T-helper 2 cell (primary cell): Measurements from ENCODE around the gene SYT17.

Source experiments
- DNase-seq, 5 experiments: peaks; one replicate each; pipeline versions ENCODE4 v3.0.0 to v3.0.0-alpha.2; 2012 to 2022

The SYT17 gene

DNA sequence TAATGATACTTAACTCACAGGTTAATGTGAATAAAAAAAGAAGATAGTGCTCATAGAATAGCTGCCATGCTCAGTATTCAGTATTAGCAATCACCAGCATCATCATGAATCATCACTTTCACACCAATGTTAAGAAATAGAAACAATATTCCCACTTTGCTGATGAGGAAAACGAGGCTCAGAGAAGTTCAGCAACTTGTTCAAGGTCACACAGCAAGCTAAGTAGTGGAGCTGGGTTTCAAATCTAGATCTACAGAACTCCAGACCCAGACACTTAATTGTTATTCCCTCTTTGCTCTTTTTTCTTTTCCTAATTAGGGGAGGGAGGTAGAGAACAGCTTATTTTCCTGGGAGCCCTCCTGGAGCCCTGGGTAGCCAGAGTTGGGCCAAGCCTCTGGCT is 140.4 kb downstream of the SYT17 start:
- DNase-seq = no peak

DNA sequence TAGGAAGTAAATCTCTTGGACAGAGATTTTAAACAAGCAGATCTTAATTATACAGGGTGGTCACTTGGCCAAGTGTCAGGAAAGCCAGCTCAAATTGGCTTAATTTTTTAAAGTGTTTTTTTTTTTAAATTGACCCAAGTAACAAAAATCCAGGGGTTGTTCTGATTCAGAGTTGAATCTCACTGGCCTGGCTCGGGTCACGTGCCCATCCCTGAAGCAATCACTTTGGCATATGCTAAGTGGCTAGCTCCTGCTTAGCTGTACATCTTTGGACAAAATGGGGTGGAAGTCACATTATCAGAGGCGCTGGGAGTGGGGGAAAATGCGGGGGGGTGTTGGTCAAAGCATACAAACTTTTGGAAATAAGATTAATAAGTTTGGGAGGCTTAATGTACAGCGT is 141.1 kb downstream of the SYT17 start:
- no peak for DNase-seq

DNA sequence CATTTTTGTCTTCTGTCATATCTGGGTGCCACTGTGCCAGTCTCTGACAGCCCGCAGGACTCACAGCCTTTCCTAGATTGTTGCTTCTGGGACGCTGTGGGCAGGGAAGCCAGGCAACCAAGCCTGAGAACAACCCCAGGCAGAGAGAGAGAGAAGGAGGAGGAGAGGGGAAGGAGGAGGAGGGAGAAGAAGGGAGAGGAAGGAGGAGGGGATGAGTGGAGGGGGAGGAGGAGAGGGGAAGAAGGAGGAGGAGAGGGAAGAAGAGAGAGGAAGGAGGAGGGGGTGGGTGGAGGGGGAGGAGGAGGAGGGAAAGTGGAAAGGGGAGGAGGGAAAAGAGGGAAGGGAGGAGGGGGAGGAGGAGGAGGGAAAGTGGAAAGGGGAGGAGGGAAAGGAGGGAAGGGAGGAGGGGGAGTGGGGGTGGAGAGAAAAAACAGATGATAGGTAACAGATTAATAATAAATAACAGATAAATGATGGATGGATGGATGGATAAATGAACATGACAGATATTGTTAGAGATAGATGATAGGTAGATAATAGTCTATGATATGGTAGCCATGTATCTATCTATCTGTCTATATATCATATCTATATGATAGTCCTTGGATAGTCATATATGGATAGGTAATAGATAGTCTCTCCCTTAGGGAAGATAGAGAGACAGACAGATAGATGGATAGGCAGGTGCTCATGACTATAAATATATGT is 146.8 kb downstream of the SYT17 start:
- DNase-seq = no peak

DNA sequence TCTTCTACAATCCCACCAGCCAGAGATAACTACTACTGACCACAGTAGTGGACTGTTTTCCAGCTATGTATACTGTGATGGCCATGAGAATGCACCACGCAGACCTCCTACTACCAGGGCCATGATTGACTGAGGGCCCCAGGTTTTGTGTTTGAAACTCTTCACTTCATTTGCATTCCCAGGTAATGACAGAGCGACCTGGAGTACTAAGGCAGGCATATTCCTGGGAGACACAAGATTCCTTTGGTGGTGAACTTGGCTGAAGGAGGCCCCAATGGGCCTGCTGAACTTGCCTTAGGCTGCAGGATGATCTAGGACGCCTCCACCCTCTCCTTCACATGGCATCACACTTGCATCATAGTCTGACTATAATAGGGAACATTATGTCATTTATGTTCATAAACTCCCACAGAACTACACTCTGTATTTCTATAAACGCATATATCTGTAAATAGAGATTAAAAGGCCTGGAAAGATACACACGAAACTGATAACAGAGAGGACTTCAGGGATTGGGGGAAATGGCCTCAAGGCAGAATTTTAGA is 147.9 kb downstream of the SYT17 start:
- DNase-seq = no peak

DNA sequence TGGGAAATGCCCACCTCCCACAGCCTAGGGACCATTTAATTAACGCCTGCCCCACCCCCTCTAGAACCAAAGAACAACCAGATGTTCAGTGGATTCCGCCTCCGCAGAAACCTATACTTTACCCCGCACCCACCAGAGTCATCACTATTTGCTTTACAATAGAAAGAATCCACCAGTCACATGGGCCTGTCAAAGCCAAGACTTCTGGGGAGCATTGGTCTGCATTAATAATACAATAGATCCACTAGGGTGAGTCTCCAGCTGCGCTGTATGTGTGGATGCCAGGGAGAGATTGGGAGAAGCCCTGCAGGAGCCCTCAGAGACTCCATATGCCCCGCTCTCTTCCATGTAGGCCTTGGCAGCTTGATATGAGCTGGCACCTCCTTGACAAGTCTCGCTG is 148.8 kb downstream of the SYT17 start:
- DNase-seq = no peak
